Esophagus muscularis mucosa (tissue), 3 donors: Measurements from ENCODE around the gene C12orf60.

Experiments used
- CTCF ChIP-seq, 3 experiments: fragments of 200-600 bp in 2 of 3; fragments of 450-650 bp in 1 of 3; sonication (generic) in 2 of 3; IDR thresholded peaks; one replicate each; pipeline ENCODE4 v1.5.1; 2017 to 2019; ENCODE audit warnings: antibody characterized with exemption in 3 of 3, mild to moderate bottlenecking in 2 of 3, moderate library complexity in 1 of 3
- POLR2A ChIP-seq: fragments of 450-650 bp; IDR thresholded peaks from one replicate; pipeline ENCODE4 v1.6.1; 2017; ENCODE audit warnings: antibody characterized with exemption, moderate library complexity, mild to moderate bottlenecking, low read depth
- POLR2AphosphoS5 ChIP-seq, 2 donors: sonication (generic); formaldehyde crosslinking; IDR thresholded peaks; one replicate each; pipeline ENCODE4 v1.6.1; 2017; ENCODE audit warnings: antibody characterized with exemption in 2 of 2

- TF ChIP-seq POLR2AphosphoS5 (IDR thresholded peaks at IDR 0.05) (peak; percentile 89 to 96), CTCF (IDR thresholded peaks at IDR 0.05) (peak in 1 of 3 experiments; percentile 13), POLR2A (peak; percentile 13)
These were observed at the start of gene C12orf60, which contains the start of gene WBP11 for GRCh38 chr12:14803011-14803829.
